Measurements from ENCODE around the gene KHDC4. TPM values are rescaled to one million over a fixed set of nuclear protein-coding genes. Genes with fewer than 3 reads are reported as not detected.

KHDC4 gene
- total and polyA plus RNA-seq, 7 donors = 6.6 to 67.6 (median 33.5) TPM

DNA sequence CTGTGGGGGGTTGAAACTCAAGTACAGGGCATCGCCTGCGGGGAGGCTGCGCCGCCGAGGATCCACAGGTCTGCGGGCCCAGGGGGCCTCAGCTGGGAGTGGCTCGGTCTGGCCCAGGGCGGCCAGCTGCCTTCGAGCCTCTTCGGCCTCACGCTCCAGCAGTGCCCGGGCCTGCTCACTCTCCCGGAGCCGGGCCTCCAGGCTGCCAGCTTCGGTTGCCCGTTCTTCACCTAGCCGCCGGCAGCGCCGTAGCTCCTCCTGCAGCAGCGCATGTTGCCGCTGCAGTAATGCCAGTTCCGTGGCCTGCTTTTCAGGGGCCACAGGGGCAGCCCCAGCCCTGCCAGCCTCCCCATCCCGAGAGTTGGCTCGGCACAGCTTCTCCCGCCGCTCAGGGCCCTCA lies 16.6 kb upstream of the KHDC4 start:
- WGBS, 2 donors = 96 to 98% methylated on average over 27 of the region's 27 CpGs
- H3K9me3 ChIP-seq = no peaks in the 10 kb centered on the region
- intact Hi-C loops (cut with DNase I) = no loop called here
- H3K27me3 ChIP-seq = no peaks in the 10 kb centered on the region
- no peak overlapping the region for H3K27ac ChIP-seq
- H3K4me3 ChIP-seq = no peak overlapping the region
- DNase-seq = no peak
- TF ChIP-seq EP300 (IDR thresholded peaks at IDR 0.05) = no peak
- H3K4me1 ChIP-seq = no peaks in the 10 kb centered on the region
- peaks cover 44 to 95% (median 78%) of the 10 kb centered on the region in 4 donors for H3K36me3 ChIP-seq

DNA sequence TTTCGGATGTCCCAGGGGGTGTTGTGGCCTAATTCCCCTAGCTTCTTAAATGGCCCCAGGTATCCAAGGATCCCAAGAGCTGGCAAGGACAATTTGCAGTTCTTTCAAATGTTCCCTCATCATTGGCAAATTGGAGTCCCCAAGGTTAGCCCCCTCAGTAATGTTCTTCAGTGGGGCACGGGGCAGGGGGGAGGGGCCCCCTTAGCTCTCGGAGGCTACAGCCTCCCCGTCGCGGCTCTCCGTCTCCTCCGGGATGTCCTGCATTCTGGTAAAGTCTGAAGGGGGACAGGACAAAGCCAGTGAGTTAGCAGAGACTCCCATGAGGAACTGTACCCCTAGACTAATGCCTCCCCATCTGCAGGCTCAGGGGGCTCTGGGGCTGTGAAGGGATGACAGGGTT lies 13.5 kb upstream of the KHDC4 start:
- peaks cover 0 to under 1% (median 0%) of the 10 kb centered on the region in 4 donors for H3K4me1 ChIP-seq
- H3K4me3 ChIP-seq = no peak overlapping the region
- H3K9me3 ChIP-seq = no peaks in the 10 kb centered on the region
- no peak for TF ChIP-seq EP300 (IDR thresholded peaks at IDR 0.05)
- TF ChIP-seq, protein P1, sequence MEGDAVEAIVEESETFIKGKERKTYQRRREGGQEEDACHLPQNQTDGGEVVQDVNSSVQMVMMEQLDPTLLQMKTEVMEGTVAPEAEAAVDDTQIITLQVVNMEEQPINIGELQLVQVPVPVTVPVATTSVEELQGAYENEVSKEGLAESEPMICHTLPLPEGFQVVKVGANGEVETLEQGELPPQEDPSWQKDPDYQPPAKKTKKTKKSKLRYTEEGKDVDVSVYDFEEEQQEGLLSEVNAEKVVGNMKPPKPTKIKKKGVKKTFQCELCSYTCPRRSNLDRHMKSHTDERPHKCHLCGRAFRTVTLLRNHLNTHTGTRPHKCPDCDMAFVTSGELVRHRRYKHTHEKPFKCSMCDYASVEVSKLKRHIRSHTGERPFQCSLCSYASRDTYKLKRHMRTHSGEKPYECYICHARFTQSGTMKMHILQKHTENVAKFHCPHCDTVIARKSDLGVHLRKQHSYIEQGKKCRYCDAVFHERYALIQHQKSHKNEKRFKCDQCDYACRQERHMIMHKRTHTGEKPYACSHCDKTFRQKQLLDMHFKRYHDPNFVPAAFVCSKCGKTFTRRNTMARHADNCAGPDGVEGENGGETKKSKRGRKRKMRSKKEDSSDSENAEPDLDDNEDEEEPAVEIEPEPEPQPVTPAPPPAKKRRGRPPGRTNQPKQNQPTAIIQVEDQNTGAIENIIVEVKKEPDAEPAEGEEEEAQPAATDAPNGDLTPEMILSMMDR (IDR thresholded peaks at IDR 0.05) = no peak
- no peak for TF ChIP-seq POLR2A (IDR thresholded peaks at IDR 0.05)
- no peak for TF ChIP-seq POLR2AphosphoS5 (IDR thresholded peaks at IDR 0.05)
- intact Hi-C loops (cut with DNase I) = no loop called here
- H3K36me3 ChIP-seq = peaks cover 29 to 65% (median 58%) of the 10 kb centered on the region in 4 donors
- peak; percentile 40 for DNase-seq
- H3K27me3 ChIP-seq = no peaks in the 10 kb centered on the region
- no peak overlapping the region for H3K27ac ChIP-seq
- 96% methylated on average over 8 of the region's 8 CpGs for WGBS, 2 donors

DNA sequence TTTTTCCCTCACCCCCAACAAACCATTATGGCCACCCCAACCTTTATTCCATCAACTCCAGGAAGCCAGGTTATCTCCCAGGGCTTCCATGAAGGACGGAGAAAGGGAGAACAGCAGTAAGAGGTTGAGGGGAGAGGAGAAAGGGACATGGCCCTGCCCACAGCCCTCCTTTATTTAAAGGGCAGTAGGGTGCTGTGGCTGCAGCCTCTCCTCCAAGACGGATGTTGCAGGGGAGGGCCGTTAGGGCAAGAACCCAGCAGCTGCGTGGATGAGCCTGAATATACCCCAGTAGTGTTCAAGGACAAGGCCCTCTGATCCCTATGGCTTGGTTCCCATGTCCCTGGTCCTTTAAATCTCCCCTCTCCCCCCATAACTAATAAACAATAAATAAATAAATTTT lies 13.1 kb upstream of the KHDC4 start:
- Histone ChIP-seq H3K4me1 (peaks cover 0 to 4% (median 0%) of the 10 kb centered on the region in 4 donors), H3K36me3 (peaks cover 24 to 60% (median 54%) of the 10 kb centered on the region in 4 donors), H3K27me3 (no peaks in the 10 kb centered on the region), H3K4me3 (no peak overlapping the region), H3K9me3 (no peaks in the 10 kb centered on the region), H3K27ac (no peak overlapping the region)
- WGBS, 2 donors = 77 to 82% methylated on average over 4 of the region's 4 CpGs
- DNase-seq = peak; percentile 43
- intact Hi-C loops (cut with DNase I) = no loop called here
- TF ChIP-seq, protein P1 (IDR thresholded peaks at IDR 0.05) = no peak
- no peak for TF ChIP-seq POLR2AphosphoS5 (IDR thresholded peaks at IDR 0.05)
- TF ChIP-seq POLR2A (IDR thresholded peaks at IDR 0.05) = no peak
- no peak for TF ChIP-seq EP300 (IDR thresholded peaks at IDR 0.05)

DNA sequence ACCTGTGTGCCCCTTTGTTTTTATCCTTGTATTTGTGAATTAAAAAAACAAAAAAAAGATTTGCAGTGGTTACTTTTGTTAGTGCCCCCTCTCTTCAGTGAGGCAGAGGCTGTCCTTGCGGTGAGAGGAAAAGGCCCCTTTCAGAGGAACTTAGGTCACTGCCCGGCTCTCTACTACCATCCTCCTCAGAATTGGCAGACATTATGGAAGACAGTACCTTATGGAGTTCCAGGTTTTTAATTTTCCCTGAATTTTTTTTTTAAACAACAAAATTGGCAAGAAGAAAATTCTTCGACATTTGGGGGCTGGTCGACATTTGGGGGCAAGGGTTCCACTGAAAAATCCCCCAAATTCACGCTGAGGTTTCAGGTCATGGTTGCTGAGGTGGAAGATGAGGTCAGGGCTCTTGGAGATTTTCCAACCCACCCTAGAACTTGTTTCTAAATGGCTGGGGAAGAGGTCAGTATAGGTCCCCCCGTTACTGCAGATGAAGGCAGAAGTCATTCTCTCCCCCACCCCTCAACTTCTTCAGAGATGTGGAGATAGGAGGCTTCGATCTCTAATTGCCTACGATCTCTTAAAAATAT lies 12.5 kb upstream of the KHDC4 start:
- 78 to 83% methylated on average over 8 of the region's 8 CpGs for WGBS, 2 donors
- Histone ChIP-seq H3K4me3 (no peak overlapping the region), H3K27ac (no peak overlapping the region), H3K36me3 (peaks cover 22 to 55% (median 48%) of the 10 kb centered on the region in 4 donors), H3K9me3 (no peaks in the 10 kb centered on the region), H3K27me3 (no peaks in the 10 kb centered on the region), H3K4me1 (peaks cover 0 to 4% (median 0%) of the 10 kb centered on the region in 4 donors)
- DNase-seq = peak; percentile 27
- TF ChIP-seq POLR2A (IDR thresholded peaks at IDR 0.05) = no peak
- intact Hi-C loops (cut with DNase I) = no loop called here

DNA sequence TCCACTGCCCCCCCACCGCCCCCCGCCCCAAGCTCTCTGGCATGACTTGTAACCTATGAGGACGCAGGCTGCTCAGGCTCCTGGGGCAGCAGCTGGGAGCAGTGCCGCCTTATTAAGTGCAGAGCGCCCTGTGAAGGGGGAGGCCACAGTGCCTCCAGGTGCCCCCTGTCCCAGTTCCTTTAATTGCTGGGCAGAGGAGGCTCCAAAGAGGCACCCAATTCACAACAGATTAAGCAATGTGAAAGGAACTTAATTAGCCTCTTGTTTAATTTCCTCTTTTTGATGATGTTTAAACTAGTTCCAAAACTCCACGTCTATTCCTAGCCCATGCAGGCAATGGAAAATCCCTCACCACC lies 10.2 kb upstream of the KHDC4 start:
- Histone ChIP-seq H3K4me1 (peaks cover 0 to 9% (median 4%) of the 10 kb centered on the region in 4 donors), H3K4me3 (no peak overlapping the region), H3K36me3 (peaks cover 10 to 32% (median 25%) of the 10 kb centered on the region in 4 donors), H3K27ac (peak overlapping the region in 1 of 4 donors; percentile 25), H3K27me3 (no peaks in the 10 kb centered on the region), H3K9me3 (no peaks in the 10 kb centered on the region)
- DNase-seq = no peak
- 12 to 48% methylated on average over 6 of the region's 6 CpGs for WGBS, 2 donors
- TF ChIP-seq POLR2A (IDR thresholded peaks at IDR 0.05) = no peak
- TF ChIP-seq, protein P1 (IDR thresholded peaks at IDR 0.05) = no peak
- TF ChIP-seq EP300 (IDR thresholded peaks at IDR 0.05) = no peak
- TF ChIP-seq POLR2AphosphoS5 (IDR thresholded peaks at IDR 0.05) = no peak
- intact Hi-C loops (cut with DNase I) = no loop called here
